Tibial nerve (tissue), 4 donors: ENCODE data around the gene VCAM1. TPM values are rescaled to one million over a fixed set of nuclear protein-coding genes. Genes with fewer than 3 reads are reported as not detected.

Experiments
- DNase-seq, 2 donors: peaks; one replicate each; pipeline ENCODE4 v3.0.0-alpha.2; 2019; ENCODE audit warnings: low spot score in 2 of 2
- H3K27ac ChIP-seq, 4 donors: fragments of 200-600 bp; sonication (generic) in 3 of 4; one replicate each; pipeline ENCODE4 v1.5.1; 2017 to 2019; ENCODE audit warnings: mild to moderate bottlenecking in 1 of 4
- H3K27me3 ChIP-seq, 2 donors: fragments of 200-600 bp; sonication (generic) in 1 of 2; one replicate each; pipeline versions ENCODE4 v1.5.1 to v1.6.0; 2017 to 2019
- H3K36me3 ChIP-seq, 3 donors: fragments of 200-600 bp; sonication (generic); one replicate each; pipeline ENCODE4 v1.5.1; 2018 to 2019
- H3K4me1 ChIP-seq, 4 donors: fragments of 200-600 bp; sonication (generic) in 3 of 4; one replicate each; pipeline ENCODE4 v1.5.1; 2017 to 2019
- H3K4me3 ChIP-seq, 4 donors: fragments of 200-600 bp; sonication (generic) in 3 of 4; one replicate each; pipeline ENCODE4 v1.5.1; 2017 to 2019; ENCODE audit warnings: mild to moderate bottlenecking in 1 of 4, moderate library complexity in 1 of 4
- H3K9me3 ChIP-seq, 4 donors: fragments of 200-600 bp; sonication (generic) in 3 of 4; one replicate each; pipeline ENCODE4 v1.5.1; 2017 to 2019
- CTCF ChIP-seq, 5 experiments: fragments of 200-600 bp in 3 of 5; fragments of 450-650 bp in 2 of 5; sonication (generic) in 3 of 5; IDR thresholded peaks; one replicate each; pipeline ENCODE4 v1.5.1; 2016 to 2019; ENCODE audit warnings: antibody characterized with exemption in 5 of 5, mild to moderate bottlenecking in 3 of 5, moderate library complexity in 2 of 5
- EP300 ChIP-seq, 2 donors: sonication (generic); formaldehyde crosslinking; IDR thresholded peaks; one replicate each; pipeline ENCODE4 v1.6.1; 2017; ENCODE audit warnings: antibody characterized with exemption in 2 of 2, mild to moderate bottlenecking in 1 of 2
- POLR2A ChIP-seq, 2 donors: fragments of 450-650 bp; IDR thresholded peaks; one replicate each; pipeline ENCODE4 v1.6.1; 2017; ENCODE audit warnings: antibody characterized with exemption in 2 of 2, mild to moderate bottlenecking in 2 of 2, moderate library complexity in 2 of 2
- WGBS, 2 donors: methylation state at CpG; one replicate each; pipeline ENCODE4 v1.1.5; 2018; 5-methylcytosine and 5-hydroxymethylcytosine counted together
- total RNA-seq, 4 donors: library from RNA; depleted of rRNA; stranded (reverse); fragments of >200 nt; gene quantifications; one replicate each; pipeline ENCODE4 v1.1.0, GENCODE V29; 2016

The VCAM1 gene
- total RNA-seq, 4 donors from 2014 or later = 5.1 to 21.2 (median 9.8) TPM

- TF ChIP-seq POLR2A (IDR thresholded peaks at IDR 0.05) (no peak), EP300 (IDR thresholded peaks at IDR 0.05) (peak in 1 of 2 donors; percentile 39)
- H3K4me3 ChIP-seq = peak overlapping the region; percentile 4 to 39 (median 26)
- no peaks in the 10 kb centered on the region for H3K9me3 ChIP-seq
- peaks cover 0 to 35% (median 0%) of the 10 kb centered on the region in 4 donors for H3K4me1 ChIP-seq
- peaks cover 0 to 10% (median 0%) of the 10 kb centered on the region in 3 donors for H3K36me3 ChIP-seq
- H3K27ac ChIP-seq = peak overlapping the region in 2 of 4 donors; percentile 38 to 48
- no peaks in the 10 kb centered on the region for H3K27me3 ChIP-seq
- WGBS, 2 donors = 20 to 26% methylated on average over 9 of the region's 9 CpGs
- DNase-seq = peak; percentile 14 to 59
Observed at GRCh38 chr1:100721526-100722207, 2.1 kb downstream of the VCAM1 start.

GRCh38 chr1:100722221-100722620 lies 2.7 kb downstream of the VCAM1 start:
- Histone ChIP-seq H3K27me3 (no peaks in the 10 kb centered on the region), H3K36me3 (peaks cover 0 to 10% (median 0%) of the 10 kb centered on the region in 3 donors), H3K9me3 (no peaks in the 10 kb centered on the region), H3K4me1 (peaks cover 0 to 35% (median 0%) of the 10 kb centered on the region in 4 donors), H3K4me3 (peak overlapping the region in 1 of 4 donors; percentile 39), H3K27ac (no peak overlapping the region)
- no peak for DNase-seq
- TF ChIP-seq EP300 (IDR thresholded peaks at IDR 0.05) = no peak
- TF ChIP-seq POLR2A (IDR thresholded peaks at IDR 0.05) = no peak
- TF ChIP-seq CTCF (IDR thresholded peaks at IDR 0.05) = no peak

- H3K27me3 ChIP-seq = no peaks in the 10 kb centered on the region
- no peak for DNase-seq
- TF ChIP-seq EP300 (IDR thresholded peaks at IDR 0.05) (no peak), CTCF (IDR thresholded peaks at IDR 0.05) (no peak), POLR2A (IDR thresholded peaks at IDR 0.05) (no peak)
- H3K4me1 ChIP-seq = peaks cover 0 to 26% (median 0%) of the 10 kb centered on the region in 4 donors
- no peak overlapping the region for H3K4me3 ChIP-seq
- no peak overlapping the region for H3K27ac ChIP-seq
- peaks cover 0 to 10% (median 0%) of the 10 kb centered on the region in 3 donors for H3K36me3 ChIP-seq
- no peaks in the 10 kb centered on the region for H3K9me3 ChIP-seq
Observed at GRCh38 chr1:100724281-100724680, 4.7 kb downstream of the VCAM1 start.

GRCh38 chr1:100730130-100730529 lies 10.6 kb downstream of the VCAM1 start:
- H3K9me3 ChIP-seq = no peaks in the 10 kb centered on the region
- WGBS, 2 donors = 88 to 95% methylated on average over 1 of the region's 1 CpG
- H3K4me1 ChIP-seq = no peaks in the 10 kb centered on the region
- no peak overlapping the region for H3K4me3 ChIP-seq
- peaks cover 0 to 17% (median 0%) of the 10 kb centered on the region in 3 donors for H3K36me3 ChIP-seq
- no peaks in the 10 kb centered on the region for H3K27me3 ChIP-seq
- DNase-seq = no peak
- TF ChIP-seq EP300 (IDR thresholded peaks at IDR 0.05) = no peak
- TF ChIP-seq CTCF (IDR thresholded peaks at IDR 0.05) = no peak
- TF ChIP-seq POLR2A (IDR thresholded peaks at IDR 0.05) = no peak
- H3K27ac ChIP-seq = no peak overlapping the region

GRCh38 chr1:100731309-100731708 lies 11.8 kb downstream of the VCAM1 start:
- Histone ChIP-seq H3K27me3 (no peaks in the 10 kb centered on the region), H3K9me3 (no peaks in the 10 kb centered on the region), H3K36me3 (peaks cover 0 to 11% (median 0%) of the 10 kb centered on the region in 3 donors), H3K4me3 (no peak overlapping the region), H3K27ac (no peak overlapping the region), H3K4me1 (peaks cover 0 to 2% (median 0%) of the 10 kb centered on the region in 4 donors)
- no peak for DNase-seq
- 89 to 91% methylated on average over 6 of the region's 6 CpGs for WGBS, 2 donors
- TF ChIP-seq EP300 (IDR thresholded peaks at IDR 0.05) (no peak), CTCF (IDR thresholded peaks at IDR 0.05) (no peak), POLR2A (IDR thresholded peaks at IDR 0.05) (no peak)
